ENCODE data around the gene JMJD8.

JMJD8 gene

GRCh38 chr16:684071-684794 lies at the start of gene JMJD8:
TSS of gene JMJD8 (minus strand) at chr16:684334. CDS start at chr16:684319, 15 bp downstream.
- DNase-seq (ENCODE audit: low spot score) = peak; percentile 98

- no peak for DNase-seq (ENCODE audit: low spot score)
These were observed 49.5 kb upstream of the JMJD8 start for GRCh38 chr16:733382-734207.

DNA sequence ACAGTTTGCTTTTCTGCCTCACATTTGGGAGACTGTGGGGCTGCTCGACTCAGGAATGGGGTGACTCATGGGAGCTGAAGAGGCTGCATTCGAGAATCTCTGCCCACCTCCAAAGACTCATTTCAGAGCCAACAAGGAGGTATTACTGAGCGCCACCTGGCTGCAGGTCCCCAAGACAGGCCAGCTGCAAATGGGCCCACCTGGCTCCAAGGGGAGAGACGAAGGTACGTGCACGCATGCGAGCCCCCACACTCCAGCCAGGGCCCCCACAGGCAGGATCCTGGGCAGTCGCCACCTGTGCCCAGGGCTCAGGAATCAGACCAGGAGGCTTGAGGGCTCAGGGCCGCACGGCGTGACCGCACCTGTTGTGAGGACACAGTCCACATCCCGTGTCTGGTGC lies 48.8 kb upstream of the JMJD8 start:
- no peak for DNase-seq (ENCODE audit: low spot score)

DNA sequence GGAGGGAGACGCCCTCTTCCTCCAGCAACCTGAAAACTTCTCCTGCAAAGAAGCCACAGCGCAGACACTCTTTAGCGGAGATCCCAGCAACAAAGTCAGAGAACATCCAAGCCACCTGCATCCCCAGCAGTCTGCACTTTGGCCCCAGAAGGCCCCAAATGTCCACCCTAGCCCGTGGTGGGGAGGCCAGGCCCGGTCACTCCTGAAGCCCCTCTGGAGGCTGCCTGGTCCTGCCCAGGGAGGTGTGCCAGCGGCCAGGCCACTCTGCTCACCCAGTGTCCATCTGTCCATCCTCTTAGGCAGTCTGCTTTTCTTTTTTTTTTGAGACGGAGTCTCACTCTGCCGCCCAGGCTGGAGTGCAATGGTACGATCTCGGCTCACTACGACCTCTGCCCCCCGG lies 48.2 kb upstream of the JMJD8 start:
- no peak for DNase-seq (ENCODE audit: low spot score)

DNA sequence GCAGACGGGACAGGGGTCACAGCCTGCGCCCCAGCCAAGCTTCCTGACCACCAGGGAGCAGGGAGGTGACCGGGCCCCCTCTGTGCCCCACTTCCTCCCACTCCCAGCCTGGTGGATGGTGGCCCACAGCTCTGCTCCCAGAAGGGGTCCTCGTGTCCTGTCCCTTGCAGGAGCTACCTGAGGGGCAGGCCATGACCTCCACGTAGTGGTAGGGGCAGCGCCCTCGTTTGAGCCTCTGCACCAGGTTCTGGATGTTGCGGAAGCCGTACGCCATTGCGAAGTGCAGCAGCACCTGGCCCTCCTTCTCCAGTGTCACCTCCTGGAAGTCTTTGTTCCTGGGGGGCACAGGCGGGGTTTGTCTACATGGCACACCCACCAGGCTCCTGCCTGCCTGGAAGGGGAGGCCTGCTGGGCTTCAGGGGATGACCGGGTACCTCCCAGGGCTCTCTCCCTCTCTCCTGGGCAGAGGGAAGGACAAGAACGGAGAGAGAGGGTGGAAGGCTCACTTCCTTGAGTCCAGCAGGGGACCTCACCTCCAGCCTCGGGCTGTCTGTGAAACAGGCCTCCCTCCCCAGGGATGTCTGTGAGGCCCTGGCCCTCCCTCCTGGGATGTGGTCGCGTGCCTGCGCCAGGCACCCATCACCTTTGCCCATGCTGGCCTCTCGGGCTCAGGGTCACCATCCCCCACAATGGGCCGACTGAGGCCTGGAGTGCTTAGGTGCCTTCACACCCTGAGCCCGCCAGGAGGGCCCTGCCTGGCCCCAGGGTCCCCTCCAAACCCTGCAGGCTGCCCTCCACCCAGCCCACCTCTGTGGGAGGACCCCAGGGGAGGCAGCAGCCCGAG lies 46.8 kb upstream of the JMJD8 start:
- DNase-seq (ENCODE audit: low spot score) = no peak

GRCh38 chr16:729768-730665 lies 45.9 kb upstream of the JMJD8 start:
- no peak for DNase-seq (ENCODE audit: low spot score)

DNA sequence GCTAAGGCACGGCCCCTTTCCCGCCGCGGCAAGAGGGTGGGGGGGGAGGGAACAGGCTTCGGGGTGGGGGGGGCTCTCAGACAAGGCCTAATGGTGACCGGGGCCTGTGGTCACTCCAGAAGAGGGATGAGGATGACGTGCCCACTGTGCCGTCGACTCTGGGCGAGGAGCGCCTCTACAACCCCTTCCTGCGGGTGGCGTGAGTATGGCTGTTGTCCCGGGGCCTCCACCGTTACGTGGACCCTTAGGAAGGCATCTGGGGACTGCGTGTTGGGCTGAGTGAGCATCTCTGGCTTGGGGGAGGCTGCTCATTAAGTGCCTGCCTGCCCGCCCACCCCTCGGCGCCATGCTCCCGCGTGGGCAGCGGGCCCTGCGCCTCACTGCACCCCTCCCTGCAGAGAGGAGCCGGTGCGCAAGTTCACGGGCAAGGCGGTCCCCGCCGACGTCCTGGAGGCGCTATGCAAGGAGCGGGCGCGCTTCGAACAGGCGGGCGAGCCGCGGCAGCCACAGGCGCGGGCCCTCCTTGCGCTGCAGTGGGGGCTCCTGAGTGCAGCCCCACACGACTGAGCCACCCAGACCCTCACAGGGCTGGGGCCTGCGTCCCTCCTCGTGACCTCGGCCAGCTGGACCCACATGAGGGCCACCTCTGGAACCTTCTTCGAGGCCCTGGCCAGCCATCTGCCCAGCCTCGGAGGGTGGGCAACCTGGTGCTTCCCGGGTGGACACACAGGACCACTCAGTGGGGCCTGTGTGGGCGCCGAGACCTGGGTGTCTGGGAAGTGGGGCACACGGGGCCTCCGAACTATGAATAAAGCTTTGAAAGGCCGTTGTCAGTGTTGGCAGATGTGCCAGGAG lies 45.0 kb upstream of the JMJD8 start:
- DNase-seq (ENCODE audit: low spot score) = no peak

- DNase-seq (ENCODE audit: low spot score) = no peak
These were observed 44.2 kb upstream of the JMJD8 start for GRCh38 chr16:728131-728889.

GRCh38 chr16:727291-727977 lies 43.3 kb upstream of the JMJD8 start:
- no peak for DNase-seq (ENCODE audit: low spot score)

GRCh38 chr16:726438-727290 lies 42.5 kb upstream of the JMJD8 start, which contains the start of the genes CCDC78 and HAGHL:
TSS of gene CCDC78 (minus strand) at chr16:726443. CDS start at chr16:726367, 76 bp downstream.
TSS of gene HAGHL (plus strand) at chr16:727106. CDS start at chr16:727510, 404 bp downstream.
- DNase-seq (ENCODE audit: low spot score) = no peak

DNA sequence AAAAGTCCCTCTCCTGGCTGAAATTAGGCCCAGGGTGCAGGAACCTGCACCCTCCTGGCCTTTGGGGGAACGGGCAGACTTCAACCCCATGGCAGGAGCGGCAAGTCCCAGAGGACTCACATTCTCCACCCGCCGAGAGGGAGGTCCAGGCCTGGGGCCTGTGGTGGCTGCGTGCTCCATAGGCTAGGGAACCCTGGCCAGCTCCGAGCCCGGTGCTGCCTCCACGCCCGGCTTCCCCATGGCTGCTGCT lies 42.0 kb upstream of the JMJD8 start:
- no peak for DNase-seq (ENCODE audit: low spot score)

GRCh38 chr16:725463-726187 lies 41.5 kb upstream of the JMJD8 start:
- no peak for DNase-seq (ENCODE audit: low spot score)

DNA sequence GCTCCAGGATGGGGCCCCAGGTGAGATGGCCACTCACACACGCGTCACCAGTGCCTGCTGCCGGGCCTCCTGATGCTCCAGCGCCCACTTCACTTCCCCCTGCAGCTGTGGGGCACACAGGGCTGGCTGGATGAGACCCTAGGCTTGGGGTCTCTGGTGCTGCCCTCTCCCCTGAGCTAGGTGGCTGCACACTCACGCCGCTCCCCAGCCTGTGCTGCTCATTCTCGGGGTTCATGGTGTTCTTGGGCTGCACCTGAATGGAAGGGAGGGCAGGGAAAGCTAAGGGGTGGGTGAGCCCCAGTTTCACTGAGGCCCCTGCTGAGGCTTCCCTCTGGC lies 40.9 kb upstream of the JMJD8 start:
- DNase-seq (ENCODE audit: low spot score) = no peak

GRCh38 chr16:724188-725040 lies 40.3 kb upstream of the JMJD8 start:
- DNase-seq (ENCODE audit: low spot score) = no peak

GRCh38 chr16:723695-724094 lies 39.6 kb upstream of the JMJD8 start:
- DNase-seq (ENCODE audit: low spot score) = no peak

GRCh38 chr16:722835-723633 lies 38.9 kb upstream of the JMJD8 start:
- no peak for DNase-seq (ENCODE audit: low spot score)

All from left forelimb (tissue), 1 donor.